Activated CD8-positive, alpha-beta T cell treated with anti-CD3 and anti-CD28 coated beads, Interleukin-2, amount 10 ng/mL, durations not matched to agents 7 days and 5 days (primary cell): Measurements from ENCODE around the gene TDRD1. TPM values are rescaled to one million over a fixed set of nuclear protein-coding genes. Genes with fewer than 3 reads are reported as not detected.
A peak's percentile ranks its signal among the peaks of the same experiment; 100 is the strongest.

Experiments used
- ATAC-seq: fragments of 150-1000 bp; cut with Tn5 transposase; one replicate; pipeline ENCODE4 v1.10.0; 2021; ENCODE audit warnings: moderate library complexity
- CTCF ChIA-PET: fragments of 350-600 bp; sonication (Branson Sonifier 250); formaldehyde crosslinking; loops from one replicate; lab custom pipeline; 2021; ENCODE audit warnings: antibody characterized with exemption; lab: Charles Lee
- POLR2A ChIA-PET: fragments of 350-600 bp; sonication (Branson Sonifier 250); formaldehyde crosslinking; loops from one replicate; lab custom pipeline; 2021; ENCODE audit warnings: antibody characterized with exemption; lab: Charles Lee
- DNase-seq: peaks from one replicate; pipeline ENCODE4 v3.0.0-alpha.2; 2020
- H3K27ac Mint-ChIP-seq: one replicate; pipeline ENCODE4 v1.8.0; 2021; ENCODE audit warnings: mild to moderate bottlenecking, mixed read lengths
- H3K27me3 Mint-ChIP-seq: one replicate; pipeline ENCODE4 v1.8.0; 2021; ENCODE audit warnings: low read depth, mixed read lengths
- H3K36me3 Mint-ChIP-seq: one replicate; pipeline ENCODE4 v1.8.0; 2021; ENCODE audit warnings: low read depth, mixed read lengths
- H3K4me1 Mint-ChIP-seq: one replicate; pipeline ENCODE4 v1.8.0; 2021; ENCODE audit warnings: low read depth, mixed read lengths
- H3K4me3 Mint-ChIP-seq: one replicate; pipeline ENCODE4 v1.8.0; 2021; ENCODE audit warnings: mild to moderate bottlenecking, mixed read lengths
- H3K9me3 Mint-ChIP-seq: one replicate; pipeline ENCODE4 v1.8.0; 2022; ENCODE audit warnings: mixed read lengths; ENCODE audit not compliant: insufficient read depth
- total RNA-seq, 2 experiments: library from RNA; stranded (reverse); gene quantifications; one replicate each; pipeline ENCODE4 v1.2.3, GENCODE V29; 2021

TDRD1 gene
- total RNA-seq, 2 experiments from 2014 or later, result not detected

DNA sequence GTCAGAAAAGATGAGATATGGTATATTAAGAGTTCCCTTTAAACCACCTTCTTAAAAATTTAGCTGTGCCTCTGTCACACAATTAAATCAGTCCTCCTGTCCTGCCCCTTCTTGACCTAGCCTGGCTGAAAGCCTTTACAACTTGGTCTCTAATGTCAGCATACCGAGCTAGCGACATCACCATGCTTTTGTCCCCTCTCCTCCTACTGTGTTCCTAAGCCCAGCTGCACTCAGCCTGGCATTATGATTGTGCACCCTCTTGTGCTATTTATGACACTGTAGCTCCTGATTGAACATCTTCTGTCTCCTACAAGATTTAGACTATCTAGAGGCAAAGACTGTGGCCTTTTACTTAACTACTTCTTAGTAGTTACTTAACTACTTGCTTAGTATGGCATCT, 29.2 kb downstream of the TDRD1 start:
- peaks cover 17% of the 10 kb centered on the region for H3K27me3 Mint-ChIP-seq
- ATAC-seq, result no peak
- CTCF ChIA-PET, result interaction anchor here (1.1 kb wide), 1 partner anchor 16 kb away, joined by 3 read pairs; no protein-coding TSS in a partner anchor
- DNase-seq, result no peak
- no peaks in the 10 kb centered on the region for H3K36me3 Mint-ChIP-seq
- H3K4me3 Mint-ChIP-seq, result no peak overlapping the region
- H3K27ac Mint-ChIP-seq, result no peak overlapping the region
- POLR2A ChIA-PET, result no interaction called here
- H3K9me3 Mint-ChIP-seq, result no peaks in the 10 kb centered on the region
- no peaks in the 10 kb centered on the region for H3K4me1 Mint-ChIP-seq

DNA sequence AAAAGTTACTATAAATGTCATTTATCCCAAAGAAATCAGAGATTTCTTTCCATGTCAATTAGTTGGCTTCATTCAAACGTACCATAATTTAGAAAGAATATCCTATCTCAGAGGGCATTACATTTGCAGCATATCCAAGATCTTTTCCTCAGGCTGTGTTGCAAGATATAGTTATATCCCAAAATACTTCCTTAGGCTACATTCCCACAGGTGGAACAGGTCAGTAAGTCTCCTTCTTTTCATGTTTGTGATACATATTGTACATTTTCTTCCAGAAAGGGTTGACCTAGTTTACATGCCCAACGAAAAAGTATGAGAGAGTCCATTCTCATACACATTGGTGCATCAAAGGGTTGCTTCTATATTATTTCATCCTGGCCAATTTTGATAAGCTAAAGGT, 33.0 kb downstream of the TDRD1 start:
- ChIA-PET CTCF (interaction anchor here (1.6 kb wide), 1 partner anchor 13 kb away, joined by 3 read pairs; no protein-coding TSS in a partner anchor), POLR2A (no interaction called here)
- no peaks in the 10 kb centered on the region for H3K36me3 Mint-ChIP-seq
- no peaks in the 10 kb centered on the region for H3K9me3 Mint-ChIP-seq
- ATAC-seq (no peak), DNase-seq (no peak)
- H3K27me3 Mint-ChIP-seq, result peaks cover 19% of the 10 kb centered on the region
- no peak overlapping the region for H3K27ac Mint-ChIP-seq
- H3K4me3 Mint-ChIP-seq, result no peak overlapping the region
- no peaks in the 10 kb centered on the region for H3K4me1 Mint-ChIP-seq

DNA sequence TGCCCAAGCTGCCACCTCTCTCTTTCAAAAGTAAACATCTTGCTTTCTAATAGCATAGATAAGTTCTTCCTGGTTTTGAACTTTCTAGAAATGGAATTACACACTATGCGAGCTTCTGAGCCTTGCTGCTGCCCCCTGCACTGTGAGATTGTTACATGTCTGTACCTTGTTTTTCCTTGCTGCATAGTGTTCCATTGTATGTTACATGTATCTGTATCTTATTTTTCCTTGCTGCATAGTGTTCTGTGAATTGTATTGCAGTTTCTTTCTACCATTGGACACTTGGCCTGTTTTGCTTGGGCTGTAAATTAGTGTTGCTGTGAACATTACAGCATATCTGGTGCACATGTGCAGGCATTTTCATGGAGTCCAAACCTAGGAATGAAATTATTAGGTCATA, 35.9 kb downstream of the TDRD1 start:
- POLR2A ChIA-PET, result no interaction called here
- CTCF ChIA-PET, result no interaction called here
- Mint-ChIP-seq H3K9me3 (no peaks in the 10 kb centered on the region), H3K27ac (no peak overlapping the region), H3K4me3 (no peak overlapping the region), H3K27me3 (peaks cover 17% of the 10 kb centered on the region), H3K4me1 (no peaks in the 10 kb centered on the region), H3K36me3 (no peaks in the 10 kb centered on the region)
- no peak for DNase-seq
- ATAC-seq, result no peak

DNA sequence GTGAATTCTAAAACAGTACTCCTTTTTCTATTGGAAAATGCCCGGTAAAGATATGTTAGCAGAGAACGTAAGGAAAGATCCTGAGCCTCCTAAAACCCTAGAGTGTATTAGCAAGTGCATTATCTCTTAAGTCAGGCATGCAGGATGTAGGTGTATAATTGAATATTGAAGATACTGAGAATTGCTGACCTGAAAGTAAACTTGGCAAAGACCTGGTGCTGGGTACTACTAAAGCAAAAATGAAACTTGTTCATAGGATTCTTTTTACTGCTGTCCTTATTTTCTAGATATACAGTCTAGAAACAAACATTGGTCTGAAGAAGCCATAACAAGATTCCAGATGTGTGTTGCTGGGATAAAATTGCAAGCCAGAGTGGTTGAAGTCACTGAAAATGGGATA, 41.1 kb downstream of the TDRD1 start:
- no peaks in the 10 kb centered on the region for H3K4me1 Mint-ChIP-seq
- H3K27ac Mint-ChIP-seq, result no peak overlapping the region
- POLR2A ChIA-PET, result no interaction called here
- no peak overlapping the region for H3K4me3 Mint-ChIP-seq
- H3K27me3 Mint-ChIP-seq, result peaks cover 25% of the 10 kb centered on the region
- ATAC-seq (no peak), DNase-seq (no peak)
- CTCF ChIA-PET, result no interaction called here
- no peaks in the 10 kb centered on the region for H3K9me3 Mint-ChIP-seq
- no peaks in the 10 kb centered on the region for H3K36me3 Mint-ChIP-seq

DNA sequence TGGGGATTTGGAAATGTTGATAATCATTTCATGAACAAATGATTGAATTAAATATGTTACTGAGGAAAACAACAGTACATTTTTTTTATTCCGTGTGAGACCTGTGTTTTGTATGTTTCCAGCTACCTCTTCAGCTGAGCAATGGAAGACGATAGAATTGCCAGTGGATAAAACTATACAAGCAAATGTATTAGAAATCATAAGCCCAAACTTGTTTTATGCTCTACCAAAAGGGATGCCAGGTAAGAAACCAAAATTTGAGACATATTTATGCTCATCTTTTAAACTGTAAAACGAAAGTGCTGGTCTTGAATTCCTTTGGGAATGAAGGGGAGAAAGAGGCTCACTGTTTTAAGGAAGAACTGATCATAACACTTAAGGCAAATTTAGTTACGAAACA, 42.1 kb downstream of the TDRD1 start:
- Mint-ChIP-seq H3K27me3 (peaks cover 28% of the 10 kb centered on the region), H3K9me3 (no peaks in the 10 kb centered on the region), H3K4me1 (no peaks in the 10 kb centered on the region), H3K27ac (no peak overlapping the region), H3K4me3 (no peak overlapping the region), H3K36me3 (no peaks in the 10 kb centered on the region)
- DNase-seq (no peak), ATAC-seq (no peak)
- ChIA-PET CTCF (interaction anchor here (1.2 kb wide), 1 partner anchor 82 kb away, joined by 3 read pairs; no protein-coding TSS in a partner anchor), POLR2A (no interaction called here)

DNA sequence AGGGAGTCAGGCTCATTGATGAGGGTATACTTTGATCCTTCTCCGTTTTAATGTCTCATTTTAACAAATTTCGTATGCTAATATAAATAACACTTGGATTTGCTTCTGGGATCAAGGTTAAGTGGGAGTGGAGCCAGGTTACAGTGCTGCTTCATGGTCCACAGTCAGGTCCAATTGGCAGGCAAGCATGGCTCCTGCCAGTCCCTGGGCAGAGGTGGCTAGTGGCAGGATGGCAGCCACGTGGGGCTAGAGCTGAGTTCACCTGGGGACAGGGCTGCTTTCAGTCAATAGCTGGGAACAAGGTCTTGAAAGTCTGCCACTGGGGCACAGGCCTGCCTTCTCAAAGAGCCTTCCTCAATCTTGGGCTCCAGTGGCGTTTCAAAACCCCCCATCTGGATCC, 43.9 kb downstream of the TDRD1 start:
- H3K27me3 Mint-ChIP-seq, result peaks cover 23% of the 10 kb centered on the region
- no peak overlapping the region for H3K27ac Mint-ChIP-seq
- H3K9me3 Mint-ChIP-seq, result no peaks in the 10 kb centered on the region
- no peaks in the 10 kb centered on the region for H3K36me3 Mint-ChIP-seq
- DNase-seq, result no peak
- H3K4me1 Mint-ChIP-seq, result no peaks in the 10 kb centered on the region
- no peak for ATAC-seq
- CTCF ChIA-PET, result no interaction called here
- POLR2A ChIA-PET, result no interaction called here
- H3K4me3 Mint-ChIP-seq, result no peak overlapping the region

DNA sequence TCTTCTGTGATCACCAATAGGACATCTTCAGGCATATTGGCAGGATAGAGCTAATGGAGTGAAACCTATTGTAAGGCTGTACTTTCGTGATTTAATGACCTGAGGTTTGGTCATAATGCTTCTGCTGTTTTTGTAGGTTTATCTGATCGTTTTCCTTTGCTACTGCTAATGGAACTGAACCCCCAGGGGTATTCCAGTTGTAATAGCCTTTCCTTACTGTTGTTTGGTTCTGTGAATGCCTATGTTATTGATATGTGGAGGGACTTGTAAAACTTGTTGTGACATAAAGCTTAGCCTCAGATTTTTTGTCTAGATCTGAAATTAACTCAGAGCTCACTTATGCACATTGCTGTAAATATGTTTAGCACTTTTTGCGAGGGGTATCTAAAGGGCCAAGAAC, 49.0 kb downstream of the TDRD1 start:
- DNase-seq, result no peak
- Mint-ChIP-seq H3K4me3 (no peak overlapping the region), H3K4me1 (no peaks in the 10 kb centered on the region), H3K27me3 (peaks cover 23% of the 10 kb centered on the region), H3K36me3 (no peaks in the 10 kb centered on the region), H3K27ac (no peak overlapping the region), H3K9me3 (no peaks in the 10 kb centered on the region)
- no peak for ATAC-seq
- ChIA-PET CTCF (interaction anchor here (1.7 kb wide), 1 partner anchor 75 kb away, joined by 3 read pairs; no protein-coding TSS in a partner anchor), POLR2A (no interaction called here)

DNA sequence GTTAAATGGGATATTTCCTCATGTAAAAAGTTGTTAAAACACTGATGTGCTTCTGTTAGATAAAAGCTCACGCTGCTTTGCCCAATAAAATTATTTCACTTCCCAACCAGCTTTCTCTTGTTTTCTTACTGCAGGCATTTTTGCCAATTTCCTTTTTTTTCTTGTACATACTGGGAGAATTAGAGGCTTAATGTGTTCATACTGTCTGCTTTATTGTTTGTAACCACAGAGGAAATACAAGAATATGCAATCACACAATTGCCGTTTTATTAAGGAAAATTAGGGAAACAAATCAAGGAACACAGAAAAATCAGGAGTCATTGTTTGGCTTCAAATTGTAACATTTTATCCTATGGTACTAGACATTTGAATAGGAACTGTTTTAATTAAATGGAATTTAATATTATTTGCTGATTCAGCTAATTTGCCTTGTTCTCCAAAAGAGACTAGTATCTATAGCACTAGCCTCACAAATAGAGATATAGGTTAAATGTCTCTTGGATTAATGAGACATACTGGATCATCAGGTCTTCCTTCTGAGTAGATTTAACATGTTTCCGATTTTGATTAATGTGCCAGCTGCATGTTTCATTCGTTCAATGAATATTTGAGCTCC, 53.5 kb downstream of the TDRD1 start:
- Mint-ChIP-seq H3K36me3 (no peaks in the 10 kb centered on the region), H3K9me3 (no peaks in the 10 kb centered on the region), H3K27ac (no peak overlapping the region), H3K4me1 (no peaks in the 10 kb centered on the region), H3K27me3 (peaks cover 18% of the 10 kb centered on the region), H3K4me3 (no peak overlapping the region)
- POLR2A ChIA-PET, result no interaction called here
- DNase-seq (no peak), ATAC-seq (no peak)
- CTCF ChIA-PET, result interaction anchor here (1.0 kb wide), 1 partner anchor 72 kb away, joined by 4 read pairs; no protein-coding TSS in a partner anchor

DNA sequence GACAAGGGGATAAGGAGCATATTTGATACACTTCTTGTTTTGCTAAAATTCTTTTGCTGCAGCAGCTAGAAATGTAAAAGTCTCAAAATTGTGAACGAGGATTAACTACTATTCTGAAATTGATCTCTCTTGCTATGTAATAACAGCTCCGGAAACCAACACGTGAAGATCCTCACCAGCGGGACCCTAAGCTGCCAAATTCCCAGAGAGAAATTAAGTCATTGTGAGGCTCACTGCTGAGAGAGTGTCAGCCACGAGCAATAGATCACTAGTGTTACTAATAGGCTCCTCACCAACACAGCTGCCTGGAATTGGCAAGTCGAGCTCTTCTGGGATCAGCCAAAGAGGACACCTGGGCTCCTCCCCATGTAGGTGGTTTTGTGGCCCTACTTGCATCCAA, 54.3 kb downstream of the TDRD1 start:
- Mint-ChIP-seq H3K27ac (no peak overlapping the region), H3K9me3 (no peaks in the 10 kb centered on the region), H3K27me3 (peaks cover 21% of the 10 kb centered on the region), H3K4me3 (no peak overlapping the region), H3K36me3 (no peaks in the 10 kb centered on the region), H3K4me1 (no peaks in the 10 kb centered on the region)
- no peak for DNase-seq
- ATAC-seq, result no peak
- CTCF ChIA-PET, result no interaction called here
- POLR2A ChIA-PET, result no interaction called here

DNA sequence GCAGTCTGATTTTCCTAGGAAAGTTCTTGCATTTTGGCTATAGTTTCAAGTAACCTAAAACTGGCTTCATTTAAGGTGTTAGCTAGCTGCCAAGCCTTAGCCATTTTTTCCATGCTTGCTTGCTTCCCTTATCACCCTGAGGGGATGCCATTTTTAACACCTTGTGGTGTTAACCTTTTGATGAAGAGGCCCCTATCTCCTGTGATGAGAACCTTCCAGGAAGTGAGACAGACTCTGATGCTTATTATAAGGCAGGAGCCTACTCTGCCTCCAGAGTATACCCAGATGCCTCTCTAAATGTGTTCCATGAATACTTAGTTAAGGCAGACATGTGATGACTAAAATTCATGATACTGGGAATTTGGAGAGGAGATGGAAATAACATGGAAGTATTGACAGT, 55.0 kb downstream of the TDRD1 start:
- no peaks in the 10 kb centered on the region for H3K36me3 Mint-ChIP-seq
- no peak overlapping the region for H3K27ac Mint-ChIP-seq
- DNase-seq, result no peak
- no peaks in the 10 kb centered on the region for H3K9me3 Mint-ChIP-seq
- POLR2A ChIA-PET, result no interaction called here
- peaks cover 3% of the 10 kb centered on the region for H3K4me1 Mint-ChIP-seq
- no peak overlapping the region for H3K4me3 Mint-ChIP-seq
- no peak for ATAC-seq
- peaks cover 25% of the 10 kb centered on the region for H3K27me3 Mint-ChIP-seq
- CTCF ChIA-PET, result no interaction called here

DNA sequence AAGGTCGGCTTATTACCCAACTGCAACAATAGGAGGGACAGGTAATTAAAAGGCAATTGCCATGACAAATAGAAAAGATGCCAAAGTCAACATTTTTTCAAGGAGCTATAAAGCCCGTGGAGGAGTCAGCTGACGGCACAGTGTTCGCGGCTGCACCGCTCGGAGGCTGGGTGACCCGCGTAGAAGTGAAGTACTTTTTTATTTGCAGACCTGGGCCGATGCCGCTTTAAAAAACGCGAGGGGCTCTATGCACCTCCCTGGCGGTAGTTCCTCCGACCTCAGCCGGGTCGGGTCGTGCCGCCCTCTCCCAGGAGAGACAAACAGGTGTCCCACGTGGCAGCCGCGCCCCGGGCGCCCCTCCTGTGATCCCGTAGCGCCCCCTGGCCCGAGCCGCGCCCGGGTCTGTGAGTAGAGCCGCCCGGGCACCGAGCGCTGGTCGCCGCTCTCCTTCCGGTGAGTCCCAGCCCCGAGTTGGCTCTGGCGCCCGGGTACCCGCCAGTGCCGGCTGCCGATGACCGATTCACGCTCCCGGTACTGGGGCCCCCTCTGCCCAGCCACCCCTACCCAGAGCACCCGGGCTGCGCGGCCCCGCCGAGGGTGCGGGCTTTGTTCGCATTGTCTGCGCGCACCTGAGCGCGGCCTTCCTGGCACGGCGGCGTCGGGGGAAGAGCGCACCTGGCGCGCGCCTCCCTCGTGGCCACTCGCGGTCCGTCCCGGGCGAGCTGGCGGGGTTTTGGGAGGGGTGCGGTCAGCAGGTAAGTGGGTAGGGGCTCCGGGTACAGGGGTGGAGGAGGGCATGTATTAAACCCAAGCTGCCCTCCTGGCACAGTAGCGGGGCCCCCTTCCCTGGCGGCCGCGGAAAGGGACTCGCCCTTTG, 60.2 kb downstream of the TDRD1 start, which contains the start of gene VWA2:
VWA2 (plus strand) TSS at position 138 of the 877 bp plus-strand sequence. CDS start 9,460 bp downstream, outside the sequence.
- no peaks in the 10 kb centered on the region for H3K36me3 Mint-ChIP-seq
- H3K4me1 Mint-ChIP-seq, result peaks cover 4% of the 10 kb centered on the region
- ATAC-seq (peak; percentile 74), DNase-seq (peak; percentile 32)
- no peaks in the 10 kb centered on the region for H3K9me3 Mint-ChIP-seq
- ChIA-PET CTCF (interaction anchor here (0.7 to 1.0 kb wide), 2 partner anchors 19 to 51 kb away, joined by 3 to 4 read pairs; no protein-coding TSS in a partner anchor), POLR2A (no interaction called here)
- H3K27ac Mint-ChIP-seq, result no peak within 1 kb of the TSS
- H3K27me3 Mint-ChIP-seq, result peaks cover 51% of the 10 kb centered on the region
- peak within 1 kb of the TSS; percentile 20 for H3K4me3 Mint-ChIP-seq

DNA sequence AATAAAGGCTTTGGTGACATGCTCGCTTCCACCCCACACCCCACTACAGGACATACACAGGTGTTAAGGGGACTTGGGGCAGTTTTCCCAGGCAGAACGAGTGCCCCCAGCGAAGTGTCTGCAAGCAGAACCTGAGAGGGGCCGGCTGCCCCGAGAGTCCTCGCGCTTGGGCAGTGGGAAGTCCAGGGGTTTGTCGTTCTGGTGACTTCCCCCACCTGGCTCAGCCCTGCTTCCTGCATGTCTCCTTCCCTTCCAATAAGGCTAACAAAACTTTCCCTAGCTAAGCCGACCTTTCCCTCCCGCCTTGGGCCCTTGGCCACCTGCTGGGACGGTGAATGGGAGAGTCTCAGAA, 60.8 kb downstream of the TDRD1 start:
- Mint-ChIP-seq H3K4me3 (no peak overlapping the region), H3K9me3 (no peaks in the 10 kb centered on the region), H3K27me3 (peaks cover 50% of the 10 kb centered on the region), H3K27ac (no peak overlapping the region), H3K4me1 (peaks cover 4% of the 10 kb centered on the region), H3K36me3 (no peaks in the 10 kb centered on the region)
- CTCF ChIA-PET, result no interaction called here
- ATAC-seq (no peak), DNase-seq (no peak)
- POLR2A ChIA-PET, result no interaction called here
